ENCODE data around the gene MAPK14. TPM values are rescaled to one million over a fixed set of nuclear protein-coding genes. Genes with fewer than 3 reads are reported as not detected.

MAPK14 gene
- total and polyA plus RNA-seq, 4 donors = 16.9 to 82.7 (median 35.9) TPM

- peak overlapping the region; percentile 60 to 81 for H3K27ac ChIP-seq (ENCODE audit: low read depth in 1 of 2, low read length in 2 of 2)
- peaks cover 0 to 24% (median 17%) of the 10 kb centered on the region in 4 donors for H3K36me3 ChIP-seq (ENCODE audit: control insufficient read depth in 4 of 4, insufficient read depth in 3 of 4, low read depth in 1 of 4, low read length in 3 of 4)
- DNase-seq (ENCODE audit: low spot score) = peak; percentile 59
- TF ChIP-seq GABPA (IDR thresholded peaks at IDR 0.05 in 1 of 2, conservative IDR thresholded peaks at IDR 0.05 in 1 of 2) (no peak), JUND (IDR thresholded peaks at IDR 0.05) (peak; percentile 82 to 93), SP1 (IDR thresholded peaks at IDR 0.05) (peak; percentile 83), YY1 (IDR thresholded peaks at IDR 0.05) (peak; percentile 73), HNF4G (IDR thresholded peaks at IDR 0.05) (peak; percentile 98), ZBTB33 (IDR thresholded peaks at IDR 0.05) (peak; percentile 95), FOXA2 (IDR thresholded peaks at IDR 0.05) (peak; percentile 55), EGR1 (IDR thresholded peaks at IDR 0.05; ENCODE audit: low read depth in 2 of 2) (peak in 1 of 2 donors; percentile 24), MAX (IDR thresholded peaks at IDR 0.05) (peak; percentile 71), NR2F2 (IDR thresholded peaks at IDR 0.05) (no peak), REST (IDR thresholded peaks at IDR 0.05) (peak; percentile 50), RXRA (IDR thresholded peaks at IDR 0.05) (peak; percentile 84 to 88), HNF4A (conservative IDR thresholded peaks at IDR 0.05) (peak; percentile 99 to 100), RAD21 (IDR thresholded peaks at IDR 0.05) (peak; percentile 70 to 75), TAF1 (conservative IDR thresholded peaks at IDR 0.05) (no peak), FOXA1 (IDR thresholded peaks at IDR 0.05) (peak; percentile 45), CTCF (IDR thresholded peaks at IDR 0.05; ENCODE audit: low read depth, low read length, missing input control) (peak; percentile 34)
- TF ChIP-seq, protein P1, sequence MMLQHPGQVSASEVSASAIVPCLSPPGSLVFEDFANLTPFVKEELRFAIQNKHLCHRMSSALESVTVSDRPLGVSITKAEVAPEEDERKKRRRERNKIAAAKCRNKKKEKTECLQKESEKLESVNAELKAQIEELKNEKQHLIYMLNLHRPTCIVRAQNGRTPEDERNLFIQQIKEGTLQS (IDR thresholded peaks at IDR 0.05) = peak; percentile 95
- H3K27me3 ChIP-seq (ENCODE audit: control insufficient read depth in 4 of 4, insufficient read depth in 4 of 4, low read length in 3 of 4) = no peaks in the 10 kb centered on the region
- no peak overlapping the region for H3K4me3 ChIP-seq (ENCODE audit: low read depth in 1 of 3, low read length in 3 of 3)
- 23% methylated on average over 3 of the region's 3 CpGs for WGBS
- peaks cover 5 to 13% (median 7%) of the 10 kb centered on the region in 4 donors for H3K4me1 ChIP-seq (ENCODE audit: control insufficient read depth in 4 of 4, insufficient read depth in 4 of 4, low read length in 3 of 4)
- no peaks in the 10 kb centered on the region for H3K9me3 ChIP-seq (ENCODE audit: control insufficient read depth in 4 of 4, low read length in 3 of 4)
- peak overlapping the region; percentile 32 to 42 for H3K9ac ChIP-seq (ENCODE audit: low read depth in 1 of 2, low read length in 2 of 2)
These were observed 48.0 kb downstream of the MAPK14 start for GRCh38 chr6:36075656-36076055.
